Stimulated activated CD4-positive, alpha-beta T cell treated with anti-CD3 and anti-CD28 coated beads, Interleukin-4, amount 100 ng/mL, for 48 hours (primary cell): Measurements from ENCODE around the gene LARP4.
"Not testable (repeated sequence)": the region's sequence is repeated elsewhere in the genome, so short reads cannot be mapped to it uniquely, and the experiment has no call there.

ENCODE experiments used
- DNase-seq, 2 donors: peaks; one replicate each; pipeline ENCODE4 v3.0.0-alpha.2; 2020; ENCODE audit warnings: low read depth in 2 of 2

Gene LARP4

GRCh38 chr12:50401500-50402081, 906 bp downstream of the LARP4 start:
- no peak for DNase-seq

- DNase-seq = no peak
Observed at GRCh38 chr12:50402264-50403000, 1.7 kb downstream of the LARP4 start.

GRCh38 chr12:50403001-50403440, 2.3 kb downstream of the LARP4 start:
- no peak for DNase-seq

GRCh38 chr12:50404307-50404706, 3.6 kb downstream of the LARP4 start:
- DNase-seq = no peak

- no peak for DNase-seq
Observed at GRCh38 chr12:50411051-50411660, 10.5 kb downstream of the LARP4 start.

- no peak for DNase-seq
Observed at GRCh38 chr12:50415899-50416479, 15.3 kb downstream of the LARP4 start.

- DNase-seq = no peak
Observed at GRCh38 chr12:50419112-50419909, 18.6 kb downstream of the LARP4 start.

- not testable (repeated sequence) for DNase-seq
Observed at GRCh38 chr12:50422855-50423254, 22.2 kb downstream of the LARP4 start.

- DNase-seq = not testable (repeated sequence)
Observed at GRCh38 chr12:50423342-50423741, 22.7 kb downstream of the LARP4 start.

GRCh38 chr12:50425589-50426258, 25.0 kb downstream of the LARP4 start:
- no peak for DNase-seq

GRCh38 chr12:50431656-50432055, 31.0 kb downstream of the LARP4 start:
- DNase-seq = not testable (repeated sequence)

GRCh38 chr12:50440288-50440687, 39.6 kb downstream of the LARP4 start:
- no peak for DNase-seq

GRCh38 chr12:50441763-50442162, 41.1 kb downstream of the LARP4 start:
- no peak for DNase-seq

- no peak for DNase-seq
Observed at GRCh38 chr12:50442178-50442908, 41.7 kb downstream of the LARP4 start.

- DNase-seq = not testable (repeated sequence)
Observed at GRCh38 chr12:50449671-50450070, 49.0 kb downstream of the LARP4 start.

GRCh38 chr12:50452795-50453194, 52.1 kb downstream of the LARP4 start:
- no peak for DNase-seq

GRCh38 chr12:50453872-50454271, 53.2 kb downstream of the LARP4 start:
- DNase-seq = no peak

GRCh38 chr12:50458606-50459005, 57.9 kb downstream of the LARP4 start:
- DNase-seq = no peak

GRCh38 chr12:50467439-50467838, 66.8 kb downstream of the LARP4 start:
- DNase-seq = no peak

GRCh38 chr12:50477241-50477832, 76.7 kb downstream of the LARP4 start:
- no peak for DNase-seq
